Left renal cortex interstitium (tissue), 4 donors: ENCODE measurements around the gene BRWD1. TPM values are rescaled to one million over a fixed set of nuclear protein-coding genes. Genes with fewer than 3 reads are reported as not detected.
"Not testable (repeated sequence)": the region's sequence is repeated elsewhere in the genome, so short reads cannot be mapped to it uniquely, and the experiment has no call there.

Source experiments
- DNase-seq, 4 donors: peaks; one replicate each; pipeline ENCODE4 v3.0.0-alpha.2; 2013; ENCODE audit warnings: low read depth in 4 of 4, low spot score in 2 of 4, missing footprints in 1 of 4
- polyA plus RNA-seq, 4 donors: library from polyadenylated mRNA; unstranded; fragments of 120-200 nt; gene quantifications; one replicate each; pipeline ENCODE4 v1.2.1, GENCODE V29; 2013; ENCODE audit not compliant: insufficient read length in 4 of 4

BRWD1 gene
- polyA plus RNA-seq, 4 donors: 44.3 to 56.3 (median 48.1) TPM

DNA sequence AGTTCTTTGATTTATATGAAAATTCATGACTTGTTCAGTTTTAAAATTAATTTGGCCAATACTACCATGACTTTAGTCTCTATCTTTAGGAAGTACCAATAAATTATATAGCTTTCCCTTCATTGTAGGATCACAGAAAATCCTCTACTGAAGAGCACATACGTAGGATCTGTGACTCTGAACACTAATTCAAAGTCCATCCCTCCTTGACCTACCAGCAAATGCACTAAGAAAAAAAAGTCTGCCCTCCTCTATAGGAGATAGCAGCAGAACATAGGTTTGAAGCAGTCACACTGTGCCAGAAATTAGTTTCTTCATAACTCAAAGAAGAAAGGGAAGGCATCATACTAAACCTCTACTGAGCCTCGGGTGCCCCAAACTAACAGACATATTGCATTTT, 16.5 kb downstream of the BRWD1 start:
- no peak for DNase-seq

DNA sequence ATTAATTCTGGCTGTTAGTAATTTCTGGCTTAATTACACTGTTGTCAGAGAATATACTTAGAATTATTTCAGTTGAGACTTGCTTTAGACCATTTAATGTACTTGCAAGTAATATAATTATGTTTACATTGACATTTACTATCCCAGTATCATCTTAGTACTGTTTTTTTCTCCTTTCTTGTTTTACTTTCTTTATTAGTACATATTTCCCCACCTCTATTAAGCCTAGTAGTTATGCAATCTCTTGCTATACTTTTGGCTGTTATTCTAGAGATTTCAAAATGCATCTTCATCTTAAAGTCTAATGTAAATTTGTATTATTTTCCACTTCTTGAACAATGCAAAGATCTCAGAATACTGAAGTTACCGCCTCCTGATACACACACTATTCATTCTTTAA, 24.4 kb downstream of the BRWD1 start:
- DNase-seq: no peak

- DNase-seq: no peak
These were observed 30.5 kb downstream of the BRWD1 start for GRCh38 chr21:39282911-39283310.

DNA sequence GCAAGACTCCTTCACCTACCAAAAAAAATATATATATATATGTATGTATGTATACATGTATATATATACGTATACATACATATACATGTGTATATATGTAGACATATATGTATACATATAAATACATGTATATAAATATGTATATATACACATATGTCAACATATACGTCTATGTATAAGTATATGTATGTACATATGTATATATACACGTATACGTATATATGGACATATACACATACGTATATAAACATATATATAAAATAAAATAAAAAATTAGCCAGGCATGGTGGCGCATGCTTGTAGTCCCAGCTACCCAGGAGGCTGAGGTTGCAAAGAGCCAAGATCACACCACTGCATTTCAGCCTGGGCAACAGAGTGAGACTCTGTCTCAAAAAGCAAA, 31.6 kb downstream of the BRWD1 start:
- no peak for DNase-seq

GRCh38 chr21:39281207-39281606, 32.2 kb downstream of the BRWD1 start:
- DNase-seq: no peak

GRCh38 chr21:39269620-39270019, 43.8 kb downstream of the BRWD1 start:
- no peak for DNase-seq

DNA sequence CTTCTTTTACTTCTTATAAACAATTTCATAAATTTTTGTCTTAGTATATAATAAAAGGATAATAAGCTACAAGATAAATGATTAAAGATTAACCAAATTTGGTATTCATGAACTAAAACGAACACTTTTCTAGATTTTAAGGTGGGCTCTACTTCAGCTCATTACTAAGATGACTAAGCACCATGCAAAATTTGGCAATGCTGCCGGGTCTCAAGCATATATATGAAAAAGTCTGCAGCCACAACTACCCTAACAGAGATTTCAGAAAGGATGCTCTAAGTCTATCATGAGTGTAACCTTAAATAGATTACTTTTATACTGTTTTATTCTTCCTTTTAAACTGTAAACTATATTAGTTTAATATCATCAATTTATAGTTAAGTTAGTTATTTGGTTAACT, 47.8 kb downstream of the BRWD1 start:
- DNase-seq: no peak

DNA sequence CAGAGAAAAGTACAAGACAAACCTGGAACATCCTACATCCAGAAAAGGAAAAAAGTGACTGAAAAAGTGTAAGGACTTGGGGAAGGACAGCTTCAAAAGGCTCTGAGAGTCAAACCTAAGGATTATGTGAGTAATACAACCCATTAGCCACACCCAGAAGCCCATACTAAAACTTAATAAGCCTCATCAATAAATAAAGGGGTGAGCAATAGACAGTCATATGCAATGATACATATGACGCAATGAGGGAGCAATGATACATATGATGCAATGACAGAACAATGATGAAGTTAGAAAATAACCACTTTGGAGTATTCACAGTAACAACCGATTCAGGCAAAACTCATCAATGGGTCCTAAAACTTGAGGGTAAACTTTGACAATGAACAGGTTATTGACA, 50.1 kb downstream of the BRWD1 start:
- no peak for DNase-seq

DNA sequence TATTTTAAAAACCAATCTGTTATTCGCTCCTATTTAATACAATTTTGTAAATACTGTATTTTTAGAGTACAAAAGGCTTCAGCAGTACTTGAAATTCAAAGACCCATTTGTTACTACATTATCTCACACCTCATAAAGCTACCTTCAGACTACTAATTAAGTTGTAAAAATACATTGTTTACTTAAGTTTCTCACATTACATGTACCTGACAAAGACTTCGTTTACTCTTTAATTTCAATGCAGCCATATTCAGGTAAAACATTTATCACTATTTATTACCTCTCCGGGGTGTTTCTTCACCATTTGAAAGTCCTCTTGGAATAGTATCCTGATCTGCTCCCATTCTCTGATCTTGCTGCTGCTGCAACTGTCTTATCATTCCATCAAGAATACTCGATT, 55.2 kb downstream of the BRWD1 start:
- DNase-seq: peak in 2 of 4 donors; percentile 2 to 4

DNA sequence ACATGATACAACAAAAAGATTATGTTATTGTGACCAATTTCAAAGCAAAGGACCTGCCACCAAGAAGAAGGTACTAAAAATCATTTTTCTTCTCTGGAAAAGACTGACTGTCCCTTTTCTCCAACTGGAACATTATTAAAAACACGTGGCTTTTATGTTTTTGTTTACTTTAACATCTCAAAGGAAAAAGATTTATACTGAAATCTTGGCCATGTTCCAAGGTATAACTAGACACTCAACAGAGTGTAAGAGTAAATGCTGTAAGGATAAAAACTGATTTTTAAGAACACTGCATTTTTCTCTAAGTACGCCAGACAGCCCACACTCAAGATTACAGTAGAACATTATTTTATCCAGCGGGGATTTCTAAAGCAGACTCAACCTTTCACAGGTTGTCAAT, 62.1 kb downstream of the BRWD1 start:
- DNase-seq: peak in 2 of 4 donors; percentile 3 to 4

- DNase-seq: no peak
These were observed 75.2 kb downstream of the BRWD1 start for GRCh38 chr21:39238275-39238674.

DNA sequence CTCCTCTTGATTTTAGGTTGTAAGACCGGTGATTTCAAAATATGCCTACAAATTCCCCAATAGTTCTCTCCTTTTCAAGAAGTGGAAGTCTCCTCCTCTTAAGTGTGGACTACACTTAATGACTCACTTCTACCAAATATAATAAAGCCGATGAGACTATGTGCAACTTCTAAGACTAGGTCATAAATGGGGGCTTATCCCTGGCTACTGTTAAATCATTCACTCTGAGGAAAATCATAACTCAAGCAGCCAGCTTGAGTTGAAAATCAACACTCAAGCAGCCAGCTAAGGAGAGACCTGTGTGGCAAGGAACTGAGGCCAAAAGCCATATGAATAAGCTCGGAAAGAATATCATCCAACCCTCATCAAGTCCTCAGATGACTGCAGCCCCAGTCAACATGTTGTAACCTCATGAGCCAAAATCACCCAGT, 80.6 kb downstream of the BRWD1 start:
- DNase-seq: no peak

- DNase-seq: no peak
These were observed 88.5 kb downstream of the BRWD1 start for GRCh38 chr21:39224930-39225329.

- DNase-seq: no peak
These were observed 91.4 kb downstream of the BRWD1 start for GRCh38 chr21:39221997-39222486.

DNA sequence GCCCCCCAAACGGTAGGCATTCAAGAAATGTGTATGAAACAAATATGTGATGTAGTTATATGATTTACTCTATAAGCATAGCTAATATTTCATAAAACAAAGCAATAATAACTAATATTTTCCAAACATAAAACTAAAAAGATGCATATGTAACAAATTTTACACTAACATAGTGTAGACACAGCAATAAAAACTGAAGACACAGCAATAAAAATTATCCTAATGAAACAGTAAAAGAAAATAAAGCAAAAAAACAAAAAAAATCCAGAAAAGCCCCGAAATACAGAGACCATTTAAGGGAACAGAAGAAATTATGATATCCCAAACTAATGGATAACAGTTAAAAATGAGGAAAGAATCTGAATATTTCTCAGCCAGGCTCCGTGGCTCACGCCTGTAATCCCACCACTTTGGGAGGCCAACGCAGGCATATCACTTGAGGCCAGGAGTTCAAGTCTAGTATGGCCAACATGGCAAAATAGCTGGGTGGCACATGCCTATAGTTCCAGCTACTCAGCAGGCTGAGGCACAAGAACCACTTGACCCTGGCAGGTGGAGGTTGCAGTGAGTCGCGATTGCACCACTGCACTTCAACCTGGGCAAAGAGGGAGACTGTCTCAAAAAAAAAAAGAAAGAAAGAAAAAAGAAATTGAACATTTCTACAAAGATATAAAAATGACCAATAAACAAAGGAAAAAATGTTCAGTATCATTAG, 92.0 kb downstream of the BRWD1 start:
- DNase-seq: no peak

DNA sequence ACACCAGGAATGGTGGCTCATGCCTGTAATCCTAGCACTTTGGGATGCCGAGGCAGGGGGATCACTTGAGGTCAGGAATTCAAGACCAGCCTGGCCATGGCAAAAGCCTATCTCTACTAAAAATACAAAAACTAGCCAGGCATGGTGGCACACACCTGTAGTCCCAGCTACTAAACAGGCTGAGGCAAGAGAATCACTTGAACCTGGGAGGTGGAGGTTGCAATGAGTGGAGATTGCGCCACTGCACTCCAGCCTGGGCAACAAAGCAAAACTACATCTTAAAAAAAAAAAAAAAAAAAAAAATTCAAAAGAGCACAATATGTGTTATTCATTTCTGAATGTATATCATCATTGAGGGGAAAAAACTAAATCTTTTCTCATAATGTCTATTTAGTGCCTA, 92.6 kb downstream of the BRWD1 start:
- DNase-seq: not testable (repeated sequence)

DNA sequence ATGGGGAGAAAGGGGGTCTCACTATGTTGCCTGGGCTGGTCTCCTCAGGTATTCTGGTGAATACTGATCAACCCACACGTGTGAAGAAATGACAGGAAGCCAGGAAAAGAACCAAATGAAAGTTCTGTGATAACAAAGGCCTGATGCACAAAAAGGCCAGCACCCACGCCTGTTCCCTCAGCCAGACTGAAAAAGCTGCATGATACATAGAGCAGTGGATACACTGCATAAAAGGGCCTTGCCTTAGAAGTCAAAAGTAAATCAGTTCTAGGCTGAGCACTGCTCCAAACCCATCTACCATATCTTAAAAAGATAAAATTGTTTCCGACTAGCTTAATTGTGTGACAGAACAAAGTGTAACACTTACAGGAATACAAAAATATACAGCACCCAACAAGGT, 93.3 kb downstream of the BRWD1 start:
- no peak for DNase-seq

DNA sequence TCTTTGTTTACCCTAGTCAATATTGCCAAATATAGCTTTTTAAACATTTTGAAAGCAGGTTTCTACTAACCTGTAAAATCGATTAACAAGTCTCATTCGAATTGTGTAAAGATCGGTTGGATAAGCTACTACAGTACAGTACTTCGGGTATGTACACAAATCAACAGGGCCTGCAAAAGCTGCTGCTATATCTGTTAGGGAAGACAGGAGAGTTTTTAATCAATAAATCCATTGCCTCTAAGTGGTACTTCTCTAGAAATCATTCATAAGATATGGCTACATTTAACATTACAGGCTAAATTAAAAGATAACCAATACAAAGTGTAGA, 95.4 kb downstream of the BRWD1 start:
- no peak for DNase-seq

- no peak for DNase-seq
These were observed 95.9 kb downstream of the BRWD1 start for GRCh38 chr21:39217356-39218081.

DNA sequence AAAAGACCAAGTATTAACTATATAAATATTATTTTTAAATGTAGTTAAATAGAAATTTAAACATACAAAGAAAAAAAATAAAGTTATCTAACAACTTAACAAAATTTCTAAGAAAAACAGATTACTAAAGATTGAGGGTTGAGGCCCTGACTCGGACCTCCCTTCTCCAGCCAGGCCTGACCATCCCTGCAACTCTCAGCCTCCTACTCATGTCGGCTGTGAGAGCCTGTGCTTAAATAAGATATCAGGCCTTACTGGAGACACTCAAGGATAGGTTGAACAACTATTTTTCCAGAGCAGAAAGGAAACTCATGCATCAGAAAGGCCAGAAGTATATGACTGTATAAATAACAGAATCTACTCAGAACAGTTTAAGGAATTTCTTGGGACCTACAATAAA, 97.1 kb downstream of the BRWD1 start:
- DNase-seq: no peak

GRCh38 chr21:39215078-39215477, 98.4 kb downstream of the BRWD1 start:
- DNase-seq: no peak

- DNase-seq: no peak
These were observed 104.1 kb downstream of the BRWD1 start for GRCh38 chr21:39209334-39209688.
